Cardiac fibroblast (primary cell): ENCODE data around the gene THRB.

Source experiments
- DNase-seq, 2 donors: peaks; one replicate each; pipeline versions ENCODE4 v3.0.0 to v3.0.0-alpha.2; 2010; ENCODE audit warnings: low read depth in 2 of 2
- H3K4me3 ChIP-seq, 2 donors: replicated peaks in 1 of 2; 1 replicate in 1 of 2; 2 replicates in 1 of 2; pipeline ENCODE4 v1.5.1; 2011; ENCODE audit warnings: low read depth in 2 of 2, low read length in 2 of 2, mild to moderate bottlenecking in 2 of 2, moderate library complexity in 1 of 2
- TF ChIP-seq, protein P1 (sequence below): IDR thresholded peaks from one replicate; pipeline ENCODE4 v1.5.1; 2011; ENCODE audit warnings: low read depth, mild to moderate bottlenecking, low read length, inconsistent platforms

The THRB gene

DNA sequence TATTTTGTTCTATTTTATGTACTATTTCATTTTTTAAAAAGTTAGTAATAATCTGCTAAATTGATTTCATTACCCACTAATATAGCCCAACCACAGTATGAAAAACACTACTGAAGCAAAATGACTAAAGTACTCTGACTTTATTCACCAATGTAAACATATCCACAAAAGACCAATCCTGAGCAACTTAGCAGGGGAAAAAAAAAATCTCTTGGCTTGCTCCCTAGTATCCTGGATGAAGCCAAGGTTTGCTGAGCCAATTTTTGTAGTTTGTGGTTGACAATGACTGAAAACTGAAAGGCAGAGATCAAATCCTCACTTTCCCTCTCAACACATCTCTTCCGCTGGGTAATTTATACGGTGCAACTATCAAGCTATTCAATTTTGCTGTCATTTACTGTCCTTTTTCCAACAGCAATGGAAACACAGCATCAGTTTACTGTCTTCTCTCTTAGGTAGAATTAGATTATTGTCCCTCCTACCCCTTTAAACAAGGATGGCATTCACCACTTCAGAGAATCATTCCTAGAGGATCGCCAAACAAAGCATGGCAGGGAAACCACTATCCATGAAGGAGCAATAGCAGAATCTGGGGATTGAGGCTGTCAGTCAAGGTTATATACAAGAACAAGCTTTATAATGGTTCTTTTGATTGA is 149.7 kb downstream of the THRB start:
- peak; percentile 6 to 57 for DNase-seq
- TF ChIP-seq, protein P1, sequence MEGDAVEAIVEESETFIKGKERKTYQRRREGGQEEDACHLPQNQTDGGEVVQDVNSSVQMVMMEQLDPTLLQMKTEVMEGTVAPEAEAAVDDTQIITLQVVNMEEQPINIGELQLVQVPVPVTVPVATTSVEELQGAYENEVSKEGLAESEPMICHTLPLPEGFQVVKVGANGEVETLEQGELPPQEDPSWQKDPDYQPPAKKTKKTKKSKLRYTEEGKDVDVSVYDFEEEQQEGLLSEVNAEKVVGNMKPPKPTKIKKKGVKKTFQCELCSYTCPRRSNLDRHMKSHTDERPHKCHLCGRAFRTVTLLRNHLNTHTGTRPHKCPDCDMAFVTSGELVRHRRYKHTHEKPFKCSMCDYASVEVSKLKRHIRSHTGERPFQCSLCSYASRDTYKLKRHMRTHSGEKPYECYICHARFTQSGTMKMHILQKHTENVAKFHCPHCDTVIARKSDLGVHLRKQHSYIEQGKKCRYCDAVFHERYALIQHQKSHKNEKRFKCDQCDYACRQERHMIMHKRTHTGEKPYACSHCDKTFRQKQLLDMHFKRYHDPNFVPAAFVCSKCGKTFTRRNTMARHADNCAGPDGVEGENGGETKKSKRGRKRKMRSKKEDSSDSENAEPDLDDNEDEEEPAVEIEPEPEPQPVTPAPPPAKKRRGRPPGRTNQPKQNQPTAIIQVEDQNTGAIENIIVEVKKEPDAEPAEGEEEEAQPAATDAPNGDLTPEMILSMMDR, result no peak
- H3K4me3 ChIP-seq, result no peak overlapping the region

DNA sequence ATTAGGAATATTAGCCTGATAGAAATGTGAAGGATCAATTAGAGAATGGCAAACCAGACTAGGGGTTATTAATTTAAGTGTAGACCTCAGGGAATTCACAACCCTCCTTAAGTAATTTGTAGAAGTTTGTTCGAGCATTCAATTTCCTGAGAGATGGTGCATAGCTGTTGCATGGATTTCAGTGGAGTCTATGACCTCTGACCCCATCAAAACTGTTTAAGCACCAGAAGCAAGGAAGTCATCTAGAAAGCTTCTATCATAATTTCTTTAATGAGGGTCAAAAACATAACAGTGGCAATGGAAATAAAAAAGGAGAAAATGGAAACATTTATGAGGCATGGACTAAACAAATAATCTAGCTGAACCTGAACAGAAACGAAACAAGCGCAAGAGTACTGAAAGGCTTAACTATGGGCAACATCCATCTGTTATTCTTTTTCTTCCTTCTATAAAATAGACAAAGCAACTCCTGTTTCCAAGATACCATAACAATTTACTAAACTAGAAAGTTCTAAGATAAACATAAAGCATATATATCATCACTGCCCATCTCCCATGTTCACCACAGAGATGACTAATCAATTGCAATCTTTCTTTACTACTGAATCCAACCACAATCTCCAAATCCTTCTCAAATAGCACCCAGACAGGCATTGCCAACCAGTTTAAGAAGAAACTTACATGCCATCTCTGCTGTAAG is 151.4 kb downstream of the THRB start:
- H3K4me3 ChIP-seq, result no peak overlapping the region
- DNase-seq, result peak; percentile 14 to 44
- TF ChIP-seq, protein P1, result no peak

DNA sequence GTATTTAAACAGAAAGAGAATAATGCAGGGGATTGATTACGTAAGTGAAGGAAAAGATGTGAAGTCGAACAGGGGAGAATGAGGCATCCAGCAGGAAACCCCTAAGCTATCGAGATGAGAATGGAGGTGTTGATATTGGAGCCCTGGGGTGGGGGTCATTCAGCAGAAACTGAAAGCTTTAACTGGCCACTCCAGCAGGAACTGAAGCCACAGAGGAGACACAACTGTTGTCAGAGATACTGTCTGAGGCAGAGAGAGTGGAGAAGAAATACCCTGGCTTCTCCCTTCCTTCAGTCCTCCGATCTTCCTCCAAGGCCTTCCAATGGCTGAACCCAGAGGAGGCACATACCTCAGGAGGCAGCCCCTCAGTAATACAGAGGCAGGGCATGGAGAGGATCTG is 152.4 kb downstream of the THRB start:
- TF ChIP-seq, protein P1, result no peak
- no peak overlapping the region for H3K4me3 ChIP-seq
- no peak for DNase-seq

DNA sequence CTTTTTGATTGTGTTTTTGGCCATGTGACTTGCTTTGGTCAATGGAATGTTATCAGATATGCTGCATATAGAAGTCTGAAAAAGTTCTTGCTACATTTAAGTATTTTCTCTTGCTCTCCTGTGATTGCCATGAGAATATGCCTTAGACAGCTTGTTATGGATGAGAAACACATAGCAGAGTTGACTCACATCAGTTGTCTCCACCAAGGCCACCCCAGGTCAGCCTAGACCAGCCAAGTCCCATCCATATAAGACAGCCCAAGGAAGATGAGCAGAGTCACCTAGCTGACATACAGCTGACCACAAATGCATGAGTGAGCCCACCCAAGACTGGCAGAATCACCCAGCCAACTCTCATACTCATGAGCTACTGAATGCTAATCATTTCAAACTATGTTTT is 153.0 kb downstream of the THRB start:
- no peak overlapping the region for H3K4me3 ChIP-seq
- TF ChIP-seq, protein P1, result no peak
- DNase-seq, result no peak

DNA sequence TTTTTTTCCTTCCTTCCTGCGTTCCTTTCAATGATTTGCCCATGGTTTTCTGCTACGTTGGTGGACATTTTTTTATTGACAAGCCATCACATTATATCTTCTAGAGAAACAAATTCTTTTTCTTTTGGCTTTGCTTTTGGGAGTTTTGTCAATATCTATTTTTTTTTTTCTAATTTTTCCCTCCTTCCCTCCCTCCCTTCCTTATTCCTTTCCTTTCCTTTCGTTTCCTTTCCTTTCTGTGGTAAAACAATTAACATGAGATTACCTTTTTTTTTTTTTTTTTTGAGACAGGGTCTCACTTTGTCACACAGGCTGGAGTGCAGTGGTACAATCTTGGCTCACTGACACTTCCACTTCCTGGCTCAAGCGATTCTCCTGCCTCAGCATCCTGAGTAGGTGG is 153.7 kb downstream of the THRB start:
- TF ChIP-seq, protein P1, result no peak
- no peak overlapping the region for H3K4me3 ChIP-seq
- DNase-seq, result no peak

DNA sequence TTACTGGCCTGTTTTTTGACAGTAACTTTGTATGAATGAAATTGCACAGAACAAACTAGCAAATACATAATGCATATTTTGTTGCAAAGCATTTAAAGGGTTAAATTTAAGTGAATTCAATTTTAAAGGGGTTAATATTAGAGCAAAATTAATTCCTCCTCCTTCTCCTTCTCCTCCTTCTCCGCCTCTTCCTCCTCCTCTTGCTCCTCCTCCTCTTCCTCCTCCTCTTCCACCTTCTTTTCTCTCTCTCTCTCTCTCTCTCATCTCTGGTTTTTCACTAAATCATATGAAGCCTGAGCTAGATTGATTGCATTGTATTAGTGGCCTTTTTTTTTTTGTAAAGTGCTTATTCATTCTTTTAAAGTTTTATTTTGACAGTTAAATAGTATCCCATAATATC is 154.5 kb downstream of the THRB start:
- H3K4me3 ChIP-seq, result no peak overlapping the region
- DNase-seq, result no peak
- TF ChIP-seq, protein P1, result no peak
